Ovary (tissue), 9 donors: Measurements from ENCODE around the gene ARHGAP22. TPM values are rescaled to one million over a fixed set of nuclear protein-coding genes. Genes with fewer than 3 reads are reported as not detected.

Source experiments
- DNase-seq, 5 donors: peaks; one replicate each; pipeline ENCODE4 v3.0.0-alpha.2; 2019 to 2020
- H3K27ac ChIP-seq, 2 donors: fragments of 200-600 bp; one replicate each; pipeline versions ENCODE4 v1.5.1 to v1.8.0; 2019 to 2022
- H3K27me3 ChIP-seq: fragments of 200-600 bp; one replicate; pipeline ENCODE4 v1.8.0; 2022
- H3K36me3 ChIP-seq: fragments of 200-600 bp; sonication (generic); one replicate; pipeline ENCODE4 v1.5.1; 2019
- H3K4me1 ChIP-seq: one replicate; pipeline ENCODE4 v1.8.1; 2013; ENCODE audit warnings: mild to moderate bottlenecking, moderate library complexity; ENCODE audit not compliant: insufficient read depth
- H3K4me3 ChIP-seq: fragments of 200-600 bp; sonication (generic); one replicate; pipeline ENCODE4 v1.5.1; 2017
- H3K9me3 ChIP-seq, 2 donors: fragments of 200-600 bp in 1 of 2; sonication (generic) in 1 of 2; one replicate each; pipeline versions ENCODE4 v1.5.1 to v1.8.1; 2013 to 2019; ENCODE audit warnings: mild to moderate bottlenecking in 1 of 2, moderate library complexity in 1 of 2
- CTCF ChIP-seq, 3 donors: fragments of 450-650 bp in 2 of 3; fragments of 200-600 bp in 1 of 3; IDR thresholded peaks; one replicate each; pipeline versions ENCODE4 v1.5.1 to v1.8.0; 2016 to 2022; ENCODE audit warnings: antibody characterized with exemption in 3 of 3, mild to moderate bottlenecking in 1 of 3
- EP300 ChIP-seq: sonication (generic); formaldehyde crosslinking; IDR thresholded peaks from one replicate; pipeline ENCODE4 v1.6.1; 2017; ENCODE audit warnings: antibody characterized with exemption
- POLR2A ChIP-seq: fragments of 450-650 bp; IDR thresholded peaks from one replicate; pipeline ENCODE4 v1.6.1; 2017; ENCODE audit warnings: antibody characterized with exemption, mild to moderate bottlenecking, moderate library complexity
- WGBS, 3 donors: extraction: QIAGEN DNeasy Blood & Tissue Kit in 1 of 3; methylation state at CpG; one replicate each; pipeline versions ENCODE4 v1.1.5 to v1.1.7; 2013 to 2017; 5-methylcytosine and 5-hydroxymethylcytosine counted together
- intact Hi-C, 4 donors: fragments of 100-400 bp; cut with DNase I; formaldehyde crosslinking; loops; one replicate each; pipeline versions ENCODE4 v1.11.0 to v1.15.1; 2022 to 2023
- polyA plus RNA-seq, 2 donors: library from polyadenylated mRNA; stranded (reverse); fragments of 200-250 nt in 1 of 2; fragments of 350-450 nt in 1 of 2; fragmentation: Illumina TruSeq in 1 of 2; extraction: RNeasy Lipid Tissue Mini Kit (QIAGEN cat#74804) in 1 of 2; gene quantifications; one replicate each; pipeline ENCODE4 v1.2.3, GENCODE V29; 2013 to 2014
- total RNA-seq, 7 donors: library from RNA; depleted of rRNA in 2 of 7; stranded (reverse); fragments of >200 nt in 2 of 7; fragmentation: NEBNext Ultra II Directional in 3 of 7; extraction: Animal tissue kit (Norgen Biotek cat#: 25700) in 3 of 7; gene quantifications; one replicate each; pipeline versions ENCODE4 v1.1.0 to v1.2.4, GENCODE V29; 2016 to 2023
- donor health status: DM: no; HTN: no; CAD: no; lungs with moderate emphysema.
- donor health status: DM: no; HTN: no; CAD: no.
- donor health status: Bipolar disorder and iron deficiency.
- donor health status: DM: yes; HTN: yes; CAD: no.
- donor health status: DM: no; HTN: no; CAD: no.
- donor health status: DM: yes; HTN: yes; CAD: no.

The ARHGAP22 gene
- total and polyA plus RNA-seq, 9 donors: 3.9 to 14.3 (median 5.7) TPM

GRCh38 chr10:48478980-48479811 lies 125.7 kb downstream of the ARHGAP22 start:
- no peaks in the 10 kb centered on the region for H3K36me3 ChIP-seq
- TF ChIP-seq EP300 (no peak), CTCF (IDR thresholded peaks at IDR 0.05) (no peak), POLR2A (no peak)
- WGBS, 3 donors: 88 to 91% (median 89%) methylated on average over 30 of the region's 30 CpGs
- H3K9me3 ChIP-seq: no peaks in the 10 kb centered on the region
- H3K27me3 ChIP-seq: no peaks in the 10 kb centered on the region
- no peak overlapping the region for H3K4me3 ChIP-seq
- H3K27ac ChIP-seq: no peak overlapping the region
- no peaks in the 10 kb centered on the region for H3K4me1 ChIP-seq
- peak in 1 of 5 donors; percentile 19 for DNase-seq
- intact Hi-C loops: no loop called here

- intact Hi-C loops: no loop called here
- H3K27me3 ChIP-seq: no peaks in the 10 kb centered on the region
Observed at GRCh38 chr10:48478469-48478868, 126.4 kb downstream of the ARHGAP22 start.

GRCh38 chr10:48477616-48478015 lies 127.3 kb downstream of the ARHGAP22 start:
- 86 to 92% (median 92%) methylated on average over 4 of the region's 4 CpGs for WGBS, 3 donors
- no peak overlapping the region for H3K4me3 ChIP-seq
- no peaks in the 10 kb centered on the region for H3K4me1 ChIP-seq
- no peak for TF ChIP-seq EP300
- no peak for TF ChIP-seq CTCF (IDR thresholded peaks at IDR 0.05)
- TF ChIP-seq POLR2A: no peak
- H3K9me3 ChIP-seq: no peaks in the 10 kb centered on the region
- no peak for DNase-seq
- intact Hi-C loops: no loop called here
- no peak overlapping the region for H3K27ac ChIP-seq
- H3K36me3 ChIP-seq: no peaks in the 10 kb centered on the region
- no peaks in the 10 kb centered on the region for H3K27me3 ChIP-seq

More at GRCh38 chr10:48478469-48478868, 126.4 kb downstream of the ARHGAP22 start:
- Histone ChIP-seq H3K27ac (no peak overlapping the region), H3K9me3 (no peaks in the 10 kb centered on the region), H3K4me3 (no peak overlapping the region), H3K4me1 (no peaks in the 10 kb centered on the region), H3K36me3 (no peaks in the 10 kb centered on the region)
- TF ChIP-seq CTCF (IDR thresholded peaks at IDR 0.05) (no peak), POLR2A (no peak), EP300 (no peak)
- WGBS, 3 donors: 94 to 96% (median 95%) methylated on average over 5 of the region's 5 CpGs
- peak in 1 of 5 donors; percentile 2 for DNase-seq

- TF ChIP-seq CTCF (IDR thresholded peaks at IDR 0.05) (no peak), EP300 (no peak), POLR2A (no peak)
- no peak for DNase-seq
- no peaks in the 10 kb centered on the region for H3K27me3 ChIP-seq
- intact Hi-C loops: no loop called here
- no peaks in the 10 kb centered on the region for H3K4me1 ChIP-seq
- H3K9me3 ChIP-seq: no peaks in the 10 kb centered on the region
- H3K4me3 ChIP-seq: no peak overlapping the region
- no peak overlapping the region for H3K27ac ChIP-seq
- H3K36me3 ChIP-seq: no peaks in the 10 kb centered on the region
Observed at GRCh38 chr10:48477141-48477540, 127.7 kb downstream of the ARHGAP22 start.
